RWPE1 (cell line): ENCODE measurements around the gene RHOT1.

Source experiments
- CTCF ChIA-PET: fragments of 350-600 bp; sonication (Branson Sonifier 250); formaldehyde crosslinking; extraction: SDS; loops from one replicate; lab custom pipeline; 2021; lab: Yijun Ruan, JAX
- POLR2A ChIA-PET: fragments of 400-600 bp; formaldehyde crosslinking; extraction: SDS; loops from one replicate; lab custom pipeline; 2020; ENCODE audit warnings: antibody characterized with exemption; ENCODE audit not compliant: low non-redundant PET; lab: Yijun Ruan, JAX
- DNase-seq: peaks from one replicate; pipeline ENCODE4 v3.0.0; 2012; ENCODE audit warnings: low spot score
- H3K27ac ChIP-seq: fragments of 450-650 bp; 2 replicates; pipeline ENCODE4 v1.5.1; 2017
- TF ChIP-seq, protein P1 (sequence below): fragments of 450-650 bp; conservative IDR thresholded peaks from 2 replicates; pipeline ENCODE4 v1.5.1; 2017; ENCODE audit warnings: low read depth, mild to moderate bottlenecking

The RHOT1 gene

GRCh38 chr17:32269377-32269776 lies 127.1 kb downstream of the RHOT1 start:
- H3K27ac ChIP-seq, result no peak overlapping the region

DNA sequence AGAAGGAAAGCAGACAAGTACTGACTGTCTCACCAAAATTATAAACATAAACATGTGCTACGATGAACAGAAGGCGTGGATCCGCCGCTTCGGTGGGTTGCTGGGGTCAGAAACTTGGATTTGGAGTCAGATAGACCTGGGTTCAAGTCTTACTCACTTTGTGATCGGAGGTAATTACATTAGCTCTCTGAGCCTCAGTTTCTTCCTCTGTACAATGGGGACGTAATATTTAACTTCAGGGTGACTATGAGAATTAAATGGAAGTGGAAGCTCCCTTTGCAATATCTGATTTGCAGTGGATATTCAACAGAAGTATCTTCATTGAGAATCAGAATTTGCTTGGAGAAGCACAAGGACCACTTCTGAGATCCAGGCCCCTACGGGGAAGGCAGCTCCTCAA lies 129.5 kb downstream of the RHOT1 start:
- no peak for DNase-seq
- ChIA-PET POLR2A (no interaction called here), CTCF (no interaction called here)
- no peak overlapping the region for H3K27ac ChIP-seq
- TF ChIP-seq, protein P1, sequence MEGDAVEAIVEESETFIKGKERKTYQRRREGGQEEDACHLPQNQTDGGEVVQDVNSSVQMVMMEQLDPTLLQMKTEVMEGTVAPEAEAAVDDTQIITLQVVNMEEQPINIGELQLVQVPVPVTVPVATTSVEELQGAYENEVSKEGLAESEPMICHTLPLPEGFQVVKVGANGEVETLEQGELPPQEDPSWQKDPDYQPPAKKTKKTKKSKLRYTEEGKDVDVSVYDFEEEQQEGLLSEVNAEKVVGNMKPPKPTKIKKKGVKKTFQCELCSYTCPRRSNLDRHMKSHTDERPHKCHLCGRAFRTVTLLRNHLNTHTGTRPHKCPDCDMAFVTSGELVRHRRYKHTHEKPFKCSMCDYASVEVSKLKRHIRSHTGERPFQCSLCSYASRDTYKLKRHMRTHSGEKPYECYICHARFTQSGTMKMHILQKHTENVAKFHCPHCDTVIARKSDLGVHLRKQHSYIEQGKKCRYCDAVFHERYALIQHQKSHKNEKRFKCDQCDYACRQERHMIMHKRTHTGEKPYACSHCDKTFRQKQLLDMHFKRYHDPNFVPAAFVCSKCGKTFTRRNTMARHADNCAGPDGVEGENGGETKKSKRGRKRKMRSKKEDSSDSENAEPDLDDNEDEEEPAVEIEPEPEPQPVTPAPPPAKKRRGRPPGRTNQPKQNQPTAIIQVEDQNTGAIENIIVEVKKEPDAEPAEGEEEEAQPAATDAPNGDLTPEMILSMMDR, result no peak

More at GRCh38 chr17:32269377-32269776, 127.1 kb downstream of the RHOT1 start:
- TF ChIP-seq, protein P1, result no peak
- CTCF ChIA-PET, result no interaction called here
- POLR2A ChIA-PET, result no interaction called here
- DNase-seq, result no peak

GRCh38 chr17:32274101-32274500 lies 131.8 kb downstream of the RHOT1 start:
- DNase-seq, result no peak
- no peak overlapping the region for H3K27ac ChIP-seq
- ChIA-PET POLR2A (interaction anchor here (0.5 kb wide), 1 partner anchor 93 kb away, joined by 6 read pairs; no protein-coding TSS in a partner anchor), CTCF (interaction anchor here (0.6 kb wide), 1 partner anchor 19 kb away, joined by 3 read pairs; no protein-coding TSS in a partner anchor)
- TF ChIP-seq, protein P1, result no peak

GRCh38 chr17:32274643-32275042 lies 132.3 kb downstream of the RHOT1 start:
- ChIA-PET POLR2A (interaction anchor here (0.5 kb wide), 1 partner anchor 94 kb away, joined by 6 read pairs; no protein-coding TSS in a partner anchor), CTCF (interaction anchor here (0.6 kb wide), 1 partner anchor 18 kb away, joined by 3 read pairs; no protein-coding TSS in a partner anchor)
- TF ChIP-seq, protein P1, result no peak
- no peak overlapping the region for H3K27ac ChIP-seq
- DNase-seq, result no peak
